GM19023 (cell line): ENCODE data around the gene ABCG1.

ENCODE experiments used
- ATAC-seq: cut with Tn5 transposase; IDR thresholded peaks from one replicate; pipeline ENCODE4 v1.9.1; 2021; ENCODE audit warnings: mild to moderate bottlenecking, moderate library complexity; ENCODE audit not compliant: unreplicated experiment

ABCG1 gene

DNA sequence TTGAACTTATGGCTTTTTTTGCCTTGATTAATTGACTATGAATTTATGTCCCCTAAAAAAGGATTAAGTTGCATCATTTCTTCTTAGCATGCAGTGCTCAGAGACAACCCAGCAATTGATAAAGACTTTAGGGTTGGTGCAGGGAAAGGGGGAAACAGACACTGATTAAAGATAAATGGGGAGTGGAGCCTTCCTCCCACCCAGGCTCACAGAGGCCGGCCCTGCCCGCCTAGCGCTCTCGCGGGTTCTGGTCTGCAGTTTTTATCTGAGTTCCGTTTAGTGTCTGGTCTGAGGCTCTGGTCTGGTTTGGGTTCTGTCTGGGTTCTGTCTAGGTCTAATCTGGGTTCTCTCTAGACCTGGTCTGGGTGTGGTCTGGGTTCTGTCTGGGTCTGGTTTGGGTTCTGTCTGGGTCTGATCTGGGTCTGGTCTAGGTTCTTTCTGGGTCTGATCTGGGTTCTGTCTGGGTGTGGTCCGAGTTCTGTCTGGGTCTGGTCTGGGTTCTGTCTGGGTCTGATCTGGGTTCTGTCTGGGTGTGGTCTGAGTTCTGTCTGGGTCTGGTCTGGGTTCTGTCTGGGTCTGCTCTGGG, 48.1 kb downstream of the ABCG1 start:
- no peak for ATAC-seq

DNA sequence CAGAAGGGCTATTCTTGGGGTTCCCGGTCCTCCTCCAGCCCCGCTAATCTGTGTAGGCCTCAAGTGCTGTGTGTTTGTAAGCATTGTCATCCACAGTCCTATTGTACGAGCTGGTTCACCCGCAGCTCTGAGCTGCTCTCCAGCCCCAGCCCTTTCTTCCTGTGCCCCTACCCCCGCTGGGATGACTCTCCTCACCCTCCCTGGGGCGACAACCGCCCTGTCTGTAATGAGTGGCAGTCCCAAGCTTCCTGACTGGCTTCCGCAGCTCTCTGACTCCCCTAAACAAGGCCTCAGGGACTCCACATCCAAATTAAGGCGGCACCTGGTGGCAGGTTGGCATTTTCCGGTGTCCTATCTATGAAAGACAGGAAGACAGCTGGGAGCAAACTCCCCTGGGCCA, 50.4 kb downstream of the ABCG1 start:
- no peak for ATAC-seq

DNA sequence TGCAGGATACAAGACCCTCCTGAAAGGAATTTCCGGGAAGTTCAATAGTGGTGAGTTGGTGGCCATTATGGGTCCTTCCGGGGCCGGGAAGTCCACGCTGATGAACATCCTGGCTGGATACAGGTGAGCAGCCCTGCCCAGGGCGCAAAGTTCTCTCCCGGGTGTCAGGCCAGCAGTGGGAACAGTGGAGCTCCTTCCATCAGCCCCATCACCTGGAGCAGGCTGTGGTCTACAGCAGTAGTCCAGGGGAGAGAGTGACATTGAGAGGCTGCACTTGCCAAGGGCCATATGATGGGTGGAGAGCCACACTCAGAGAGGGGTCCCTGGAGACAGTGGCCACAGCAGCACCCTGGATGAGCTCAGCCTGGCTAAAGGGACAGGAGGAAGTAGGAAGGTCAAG, 52.1 kb downstream of the ABCG1 start:
- ATAC-seq: no peak

DNA sequence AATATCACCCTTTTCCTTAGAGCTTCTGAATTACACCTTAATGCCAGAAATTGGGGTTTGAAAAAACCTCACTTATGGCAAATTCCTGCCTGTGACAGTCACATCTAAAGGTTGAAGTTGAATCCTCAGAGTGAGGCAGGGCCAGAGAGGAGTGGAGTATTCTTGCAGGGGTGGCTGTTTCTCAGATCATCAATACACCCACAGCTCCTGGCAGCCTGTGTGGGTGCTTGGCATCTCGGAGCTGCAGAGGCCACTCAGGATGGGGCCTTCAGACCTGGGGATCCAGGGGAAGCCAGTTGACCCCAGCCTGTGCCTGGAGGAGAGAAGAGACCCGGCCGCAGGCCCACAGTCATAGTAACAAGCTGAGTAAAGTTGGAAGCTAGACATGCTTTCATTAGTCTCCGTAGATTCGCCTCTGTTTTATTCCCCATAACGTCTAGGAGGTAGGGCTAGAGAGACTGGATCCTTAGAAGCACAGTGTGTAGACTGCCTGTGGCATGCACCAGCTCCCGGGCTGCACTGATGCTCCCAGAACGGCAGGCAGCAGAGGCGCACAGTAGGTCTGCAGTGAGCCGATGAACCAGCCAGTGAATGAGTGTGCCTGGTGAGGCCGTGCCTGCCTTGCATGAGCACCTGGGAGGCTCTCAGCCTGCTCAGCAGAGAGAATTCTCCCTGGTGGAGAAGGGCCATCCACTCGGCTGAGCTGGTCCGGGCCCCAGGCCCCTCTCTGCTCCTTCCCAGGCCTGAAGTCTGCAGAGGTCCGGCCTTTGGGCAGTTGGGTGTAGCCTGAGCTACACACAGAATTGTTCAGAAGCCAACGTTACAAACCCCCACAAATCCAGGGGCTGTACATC, 53.4 kb downstream of the ABCG1 start:
- no peak for ATAC-seq

DNA sequence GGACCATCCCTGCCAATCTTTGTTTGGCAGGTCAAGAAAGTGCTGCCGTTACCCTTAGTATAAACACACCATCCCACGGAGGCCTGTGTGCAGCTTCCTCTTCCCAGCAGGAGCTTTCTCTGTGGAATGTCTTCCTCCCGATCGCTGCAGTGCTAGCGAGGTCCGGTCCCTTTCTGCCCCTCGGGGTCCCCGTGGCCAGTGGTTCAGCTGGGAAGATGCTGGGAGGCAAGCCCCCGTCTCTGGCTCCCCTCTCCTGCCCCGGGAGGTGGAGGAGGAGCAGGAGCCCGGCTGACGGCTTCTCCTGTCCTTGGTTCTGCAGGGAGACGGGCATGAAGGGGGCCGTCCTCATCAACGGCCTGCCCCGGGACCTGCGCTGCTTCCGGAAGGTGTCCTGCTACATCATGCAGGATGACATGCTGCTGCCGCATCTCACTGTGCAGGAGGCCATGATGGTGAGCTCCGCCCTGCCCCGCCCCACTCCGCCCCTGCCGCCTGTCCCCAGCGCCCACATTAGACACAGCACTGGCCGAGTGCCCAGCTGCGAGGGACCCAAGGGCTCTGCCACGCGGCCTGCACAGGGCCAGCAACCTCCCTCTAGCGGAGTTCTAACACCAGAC, 54.2 kb downstream of the ABCG1 start:
- ATAC-seq: no peak

DNA sequence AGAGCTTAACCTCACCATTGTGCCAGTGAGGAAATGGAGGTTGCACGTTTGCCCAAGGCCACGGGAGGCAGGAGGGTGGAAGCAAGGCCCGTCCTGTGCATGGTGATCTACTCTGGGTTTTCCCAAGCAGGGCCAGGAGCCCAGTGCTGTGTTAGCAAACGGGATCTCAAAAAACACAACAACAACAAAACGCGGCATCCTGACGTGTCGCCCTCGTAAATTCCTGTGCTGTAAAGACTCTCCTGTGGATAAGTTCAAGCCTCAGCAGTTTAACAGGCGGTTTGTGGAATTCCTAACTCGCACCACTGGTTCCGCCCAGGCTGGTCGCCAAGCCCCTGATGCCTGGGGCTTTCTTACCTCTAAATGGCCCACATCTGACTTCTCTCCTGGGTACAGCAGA, 57.1 kb downstream of the ABCG1 start:
- no peak for ATAC-seq

DNA sequence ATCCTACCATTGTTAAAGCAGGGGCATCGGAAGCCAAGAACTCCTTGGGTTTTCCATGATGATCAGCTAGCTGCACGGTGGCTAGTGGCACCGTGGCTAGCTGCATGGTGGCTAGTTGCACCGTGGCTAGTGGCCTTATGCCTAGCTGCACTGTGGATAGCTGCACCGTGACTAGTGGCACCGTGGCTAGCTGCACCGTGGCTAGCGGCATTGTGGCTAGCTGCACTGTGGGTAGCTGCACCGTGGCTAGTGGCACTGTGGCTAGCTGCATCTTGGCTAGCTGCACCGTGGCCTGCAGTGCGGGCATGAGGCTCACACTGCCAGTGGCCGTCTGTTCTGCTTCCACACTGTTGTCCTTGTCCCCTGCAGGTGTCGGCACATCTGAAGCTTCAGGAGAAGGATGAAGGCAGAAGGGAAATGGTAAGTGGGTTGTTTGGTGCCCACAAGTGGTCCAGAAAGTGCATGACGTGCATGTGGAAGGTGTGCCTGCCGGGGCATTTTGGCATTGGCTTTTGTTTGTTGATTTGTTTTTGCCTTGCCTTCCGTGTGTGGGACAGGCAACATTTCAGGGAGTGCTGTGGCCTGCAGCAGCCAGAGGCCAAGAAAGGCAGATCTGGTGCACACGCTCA, 57.7 kb downstream of the ABCG1 start:
- no peak for ATAC-seq

DNA sequence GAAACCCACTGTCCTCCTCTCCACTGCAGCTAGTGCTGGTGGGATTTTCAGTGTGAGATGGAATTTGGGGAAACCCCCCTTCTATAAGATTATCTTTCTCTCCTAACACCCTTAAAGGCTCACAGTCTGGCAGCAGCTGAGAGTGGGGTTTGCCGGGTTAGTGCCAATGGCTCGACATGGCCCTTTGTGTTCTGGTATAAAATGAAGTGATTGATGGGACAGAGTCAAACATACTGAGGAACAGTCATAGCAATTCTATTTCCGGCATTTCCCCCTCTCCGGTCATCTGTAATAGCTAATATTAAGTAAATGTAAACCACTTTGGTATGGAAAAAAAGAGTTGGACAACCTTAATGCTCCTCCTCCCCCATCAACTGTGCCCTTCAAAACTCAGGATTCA, 58.7 kb downstream of the ABCG1 start:
- ATAC-seq: no peak

DNA sequence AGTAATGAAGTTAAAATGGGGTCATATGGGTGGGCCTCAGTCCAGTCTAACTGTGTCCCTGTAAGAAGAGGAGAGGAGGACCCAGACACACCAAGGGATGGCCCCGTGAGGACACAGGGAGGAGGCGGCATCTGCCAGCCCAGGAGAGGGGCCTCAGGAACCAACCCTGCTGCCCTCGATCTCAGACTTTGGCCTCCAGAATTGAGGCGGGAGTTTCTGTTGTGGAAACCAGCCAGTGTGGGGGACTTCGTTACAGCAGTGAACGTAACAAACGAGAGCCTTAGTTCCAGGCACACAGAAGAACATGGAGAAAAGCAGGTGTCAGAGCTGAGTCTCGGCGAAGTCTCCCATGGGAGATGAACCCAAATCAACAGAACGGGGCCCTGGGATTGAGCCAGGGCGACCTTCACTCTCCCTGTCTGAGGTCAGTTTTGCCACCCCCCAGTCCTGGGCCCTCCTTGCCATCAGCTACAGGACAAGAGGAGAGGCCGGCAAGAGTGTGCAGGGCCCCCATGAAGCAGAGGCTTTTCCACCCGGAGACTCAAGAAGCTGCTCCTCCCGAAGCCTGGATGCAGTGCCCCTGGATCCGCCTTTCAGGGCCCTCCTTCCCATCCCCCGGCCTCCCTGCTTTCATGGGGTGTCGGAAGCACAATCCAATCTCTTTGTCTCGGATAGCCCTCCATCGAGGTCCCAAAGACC, 59.7 kb downstream of the ABCG1 start:
- ATAC-seq: no peak

DNA sequence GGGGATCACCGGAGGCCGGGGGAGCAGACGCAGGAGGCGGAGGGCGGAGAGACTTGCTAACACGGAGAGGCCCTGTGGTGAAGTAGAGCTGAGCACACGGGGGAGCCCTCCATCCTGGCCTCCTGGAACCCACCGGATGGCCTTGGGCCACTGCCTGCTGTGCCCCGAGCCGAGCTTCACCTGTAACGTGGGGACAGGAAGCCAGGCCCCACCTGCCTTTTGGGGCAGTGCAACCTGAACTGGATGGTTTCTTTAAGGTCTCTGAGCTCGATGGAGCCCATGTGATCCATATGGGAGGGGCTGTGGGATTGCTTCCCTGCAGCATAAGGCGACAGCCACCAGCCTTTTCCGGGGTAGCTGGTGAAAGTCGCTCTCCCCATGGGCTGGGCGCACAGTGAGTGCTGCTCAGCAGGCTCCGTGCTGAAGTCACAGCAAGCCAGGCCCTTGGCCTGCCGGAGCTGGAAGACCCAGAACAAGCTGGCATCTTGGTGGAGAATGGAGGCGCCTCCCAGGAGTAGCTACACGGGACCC, 60.5 kb downstream of the ABCG1 start:
- ATAC-seq: no peak

DNA sequence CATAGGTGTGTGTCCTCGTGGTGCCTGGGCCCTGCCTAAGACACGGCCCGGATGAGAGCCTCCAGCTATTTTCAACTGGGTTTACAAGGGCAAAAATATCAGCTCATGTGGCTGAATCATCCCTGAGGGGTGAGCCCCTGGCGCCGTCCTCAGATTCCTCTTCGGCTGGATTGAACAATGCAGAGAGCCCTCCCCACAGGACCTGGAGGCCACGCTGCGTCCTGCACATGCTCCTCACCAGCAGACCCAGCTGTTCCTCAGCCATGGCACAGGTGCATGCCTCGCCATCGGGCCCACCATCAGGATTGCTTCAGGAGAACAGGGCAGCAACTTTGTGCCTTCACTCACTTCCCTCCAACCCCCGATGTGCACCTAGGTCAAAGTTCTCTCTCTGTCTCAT, 60.9 kb downstream of the ABCG1 start:
- no peak for ATAC-seq

DNA sequence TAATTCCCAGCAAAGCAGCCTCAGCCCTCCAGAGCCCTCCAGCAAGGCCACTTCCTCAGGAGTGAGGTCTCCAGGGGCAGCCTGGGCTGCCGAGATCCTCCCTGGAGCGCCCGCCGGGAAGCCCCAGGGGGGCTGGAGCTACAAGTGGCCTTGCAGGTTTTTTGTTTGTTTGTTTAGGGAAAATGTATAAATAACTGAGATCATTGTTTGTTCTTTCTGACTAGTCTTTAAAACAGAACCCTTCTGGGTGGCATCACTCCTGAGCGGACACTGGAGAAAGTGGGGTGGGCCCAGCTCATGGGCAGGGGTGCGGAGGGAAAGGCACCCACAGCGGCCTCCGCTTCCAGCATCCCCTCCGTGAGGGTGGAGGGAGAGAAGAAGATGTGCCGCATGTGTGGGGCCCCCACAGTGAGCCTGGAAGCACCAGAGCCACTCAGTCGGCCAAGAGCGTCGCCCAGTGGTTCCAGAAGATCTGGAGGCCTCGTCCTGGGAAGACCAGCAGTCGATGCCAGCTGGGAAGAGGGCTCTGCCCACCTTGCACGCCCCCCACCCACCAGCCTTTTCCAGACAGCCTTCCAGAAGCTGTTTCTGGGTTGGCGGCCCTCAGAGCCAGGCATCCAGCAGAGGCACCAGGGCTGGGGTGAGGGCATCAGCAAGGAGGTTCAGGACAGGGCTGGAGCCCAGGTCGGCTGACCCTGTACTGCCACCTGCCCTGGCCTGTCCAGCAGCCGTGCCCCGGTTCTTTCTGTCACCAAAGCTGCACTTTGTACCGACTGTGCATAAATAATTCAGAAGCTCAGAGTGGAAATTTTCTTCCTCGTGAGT, 61.6 kb downstream of the ABCG1 start:
- ATAC-seq: no peak

DNA sequence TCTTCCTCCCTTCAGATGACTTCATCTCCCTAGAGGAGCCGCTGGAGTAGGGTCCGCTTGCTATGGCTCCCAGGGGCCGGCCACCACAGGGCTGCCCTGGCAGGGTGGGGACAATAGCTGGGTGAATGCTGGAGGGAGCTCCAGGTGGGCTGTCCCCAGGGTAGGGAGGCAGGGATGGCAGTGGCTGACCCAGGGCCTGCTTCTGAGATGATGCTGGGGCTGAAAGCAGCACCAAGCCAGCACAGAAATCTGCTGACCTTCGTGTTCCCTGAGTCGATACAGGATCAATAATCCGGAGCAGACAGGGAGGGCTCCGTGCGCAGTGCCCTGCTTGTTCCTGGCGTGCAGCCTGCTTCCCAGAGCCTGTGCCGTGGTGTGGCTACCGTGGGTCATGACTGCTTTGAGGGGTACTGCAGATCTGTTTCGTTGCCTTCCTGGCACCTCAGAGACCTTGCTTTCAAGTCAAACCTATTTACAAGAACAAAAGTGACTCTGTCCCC, 62.3 kb downstream of the ABCG1 start:
- ATAC-seq: no peak

DNA sequence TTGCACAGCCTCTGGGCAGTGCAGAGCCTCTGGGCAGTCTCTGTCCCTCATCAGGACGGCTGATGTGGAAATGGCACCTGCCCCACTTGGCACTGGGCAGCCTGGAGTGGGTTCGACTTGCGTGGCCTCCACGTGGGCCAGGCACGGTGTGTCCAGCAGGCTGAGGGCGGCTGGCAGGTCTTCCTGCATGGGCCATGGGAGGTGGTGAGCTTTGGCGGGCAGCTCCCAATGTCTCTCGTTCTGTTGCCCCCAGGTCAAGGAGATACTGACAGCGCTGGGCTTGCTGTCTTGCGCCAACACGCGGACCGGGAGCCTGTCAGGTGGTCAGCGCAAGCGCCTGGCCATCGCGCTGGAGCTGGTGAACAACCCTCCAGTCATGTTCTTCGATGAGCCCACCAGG, 63.1 kb downstream of the ABCG1 start:
- no peak for ATAC-seq

DNA sequence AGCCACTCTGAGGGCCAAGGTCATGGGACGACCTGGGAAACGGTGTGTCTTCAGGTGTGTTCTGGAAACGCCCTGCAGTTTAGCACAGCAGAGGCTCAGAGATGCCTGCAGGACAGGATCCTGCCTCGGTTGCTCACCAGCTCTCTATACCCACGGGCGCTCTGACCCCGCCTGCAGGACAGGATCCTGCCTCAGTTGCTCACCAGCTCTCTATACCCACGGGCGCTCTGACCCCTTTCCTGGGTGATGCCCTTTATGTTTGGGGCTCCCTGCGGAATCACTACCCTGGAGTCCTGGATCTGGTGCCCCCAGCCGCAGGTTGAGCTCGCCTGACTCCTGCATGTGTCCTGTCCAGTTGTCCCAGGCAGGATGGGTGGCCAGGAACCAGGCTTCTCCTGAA, 63.8 kb downstream of the ABCG1 start:
- no peak for ATAC-seq

DNA sequence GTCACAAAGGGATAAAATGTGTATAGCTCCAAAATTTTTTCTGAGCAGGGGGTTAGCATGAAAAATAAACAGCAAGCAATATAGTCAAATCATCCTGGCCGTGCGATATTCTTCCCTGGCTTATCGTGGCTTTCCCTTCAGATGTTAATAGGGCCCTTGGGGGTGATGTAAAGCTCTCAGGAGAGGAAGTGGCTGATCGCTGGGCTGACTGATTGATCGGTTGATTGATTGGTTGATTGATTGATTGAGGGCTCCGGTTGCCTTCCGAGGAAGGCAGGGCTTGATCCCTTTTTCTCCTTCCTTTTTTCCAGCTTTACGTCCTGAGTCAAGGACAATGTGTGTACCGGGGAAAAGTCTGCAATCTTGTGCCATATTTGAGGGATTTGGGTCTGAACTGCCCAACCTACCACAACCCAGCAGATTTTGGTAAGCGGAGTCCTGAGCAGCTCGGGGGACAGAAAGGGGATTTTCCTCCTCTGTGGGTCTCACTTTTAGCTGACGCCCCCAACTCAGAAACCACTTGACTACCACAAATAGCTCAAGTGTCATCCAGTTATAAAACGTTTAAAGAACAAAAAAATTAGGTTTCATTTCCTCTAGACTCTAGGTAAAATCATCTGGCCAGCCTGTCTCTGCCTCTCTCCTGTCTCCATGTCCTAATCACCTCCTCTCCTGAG, 66.8 kb downstream of the ABCG1 start:
- ATAC-seq: no peak

DNA sequence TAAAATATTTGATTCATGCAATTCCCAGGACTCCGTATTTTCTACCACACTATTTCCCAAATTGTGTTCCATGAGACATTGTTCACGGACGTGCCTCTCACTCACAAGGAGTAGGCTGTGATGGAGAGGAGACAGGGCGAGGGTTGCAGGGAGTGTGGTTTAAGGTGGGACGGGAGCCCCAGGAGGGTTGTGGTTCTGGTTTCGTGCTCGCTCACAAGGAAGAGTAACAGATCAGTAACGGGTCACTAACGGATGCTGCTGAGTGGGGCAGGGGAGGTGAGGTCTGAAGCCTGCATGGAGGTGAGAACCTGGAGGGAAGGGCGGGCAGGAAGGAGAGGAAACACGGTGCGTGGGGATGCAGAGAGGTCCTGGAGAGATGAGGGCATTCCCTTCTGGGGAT, 67.5 kb downstream of the ABCG1 start:
- no peak for ATAC-seq

DNA sequence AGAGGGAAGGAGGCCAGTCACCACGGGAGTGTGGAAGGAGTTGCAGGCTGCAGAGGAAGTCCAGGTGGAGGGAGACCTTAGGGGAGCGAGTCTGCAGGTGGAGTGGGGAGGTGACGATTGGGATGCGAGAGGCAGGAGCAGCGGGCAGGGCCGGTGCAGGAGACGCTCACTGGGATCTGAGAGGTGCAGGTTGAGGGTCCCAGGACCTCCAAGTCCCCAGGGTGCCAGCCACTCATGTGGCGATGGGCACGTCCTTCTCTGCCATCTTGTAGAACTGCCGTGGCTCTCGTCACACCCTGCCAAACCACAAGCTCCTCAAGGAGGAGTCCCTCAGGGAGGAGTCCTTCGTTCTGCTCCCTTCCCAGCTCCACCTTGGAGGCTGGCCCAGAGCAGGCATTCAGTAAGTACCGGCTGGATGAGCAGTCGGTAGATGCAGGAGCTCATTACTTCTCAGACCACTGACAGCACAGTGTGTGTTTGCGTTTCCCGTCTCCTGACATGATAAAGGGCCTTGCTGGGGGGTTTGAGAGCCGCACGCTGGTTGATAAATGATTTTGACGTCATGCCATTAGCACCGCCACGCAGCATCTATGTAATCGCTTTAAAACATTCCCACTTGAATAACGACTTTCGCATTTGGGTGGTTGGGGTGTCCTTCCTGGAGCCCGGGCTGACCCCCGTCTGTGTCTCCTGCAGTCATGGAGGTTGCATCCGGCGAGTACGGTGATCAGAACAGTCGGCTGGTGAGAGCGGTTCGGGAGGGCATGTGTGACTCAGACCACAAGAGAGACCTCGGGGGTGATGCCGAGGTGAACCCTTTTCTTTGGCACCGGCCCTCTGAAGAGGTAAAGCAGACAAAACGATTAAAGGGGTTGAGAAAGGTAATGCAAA, 68.5 kb downstream of the ABCG1 start:
- ATAC-seq: no peak
